Panc1 (cell line): ENCODE data around the gene IL17C. TPM values are rescaled to one million over a fixed set of nuclear protein-coding genes. Genes with fewer than 3 reads are reported as not detected.
"Not testable (repeated sequence)": the region's sequence is repeated elsewhere in the genome, so short reads cannot be mapped to it uniquely, and the experiment has no call there.

Source experiments
- ATAC-seq: fragments of 200-7000 bp; cut with Tn5 transposase; 2 replicates; pipeline ENCODE4 v1.9.1; 2020; ENCODE audit warnings: mild to moderate bottlenecking, moderate library complexity
- BruUV-seq: library from RNA; stranded (reverse); fragments of 400-500 nt; replicated peaks from 2 replicates; lab custom pipeline; 2021; lab: Mats Ljungman, UMichigan
- CTCF ChIA-PET: fragments of 300-600 bp; sonication (Branson Sonifier 250); formaldehyde crosslinking; loops from one replicate; lab custom pipeline; 2022; ENCODE audit warnings: antibody characterized with exemption; lab: Charles Lee
- POLR2A ChIA-PET: fragments of 300-600 bp; sonication (Branson Sonifier 250); formaldehyde crosslinking; loops from one replicate; lab custom pipeline; 2022; ENCODE audit warnings: antibody characterized with exemption; lab: Charles Lee
- DNase-seq: peaks from one replicate; pipeline ENCODE4 v3.0.0-alpha.2; 2010; ENCODE audit warnings: low read depth, low spot score
- H3K27ac ChIP-seq: 2 replicates; pipeline ENCODE4 v1.5.1; 2011; ENCODE audit warnings: mild to moderate bottlenecking, low read length, inconsistent platforms
- H3K27me3 ChIP-seq: fragments of 200-500 bp; sonication (Bioruptor generic); 2 replicates; pipeline ENCODE4 v1.6.0; 2014; ENCODE audit warnings: low read length, inconsistent platforms; ENCODE audit not compliant: control insufficient read depth, insufficient read depth
- H3K36me3 ChIP-seq: fragments of 200-500 bp; sonication (Bioruptor generic); 2 replicates; pipeline ENCODE4 v1.5.1; 2014; ENCODE audit warnings: inconsistent platforms, mild to moderate bottlenecking, low read length, moderate library complexity; ENCODE audit not compliant: control insufficient read depth, insufficient read depth
- H3K4me1 ChIP-seq: 2 replicates; pipeline ENCODE4 v1.5.1; 2011; ENCODE audit warnings: inconsistent platforms, mild to moderate bottlenecking, low read length, moderate library complexity; ENCODE audit not compliant: control insufficient read depth, insufficient read depth
- H3K4me3 ChIP-seq, 2 experiments: 2 replicates each; pipeline ENCODE4 v1.5.1; 2011 to 2012; ENCODE audit warnings: low read depth in 2 of 2, low read length in 2 of 2, mild to moderate bottlenecking in 2 of 2, inconsistent platforms in 1 of 2, moderate library complexity in 1 of 2
- H3K9me3 ChIP-seq: fragments of 200-500 bp; sonication (Bioruptor generic); 2 replicates; pipeline ENCODE4 v1.5.1; 2014; ENCODE audit warnings: low read depth, mild to moderate bottlenecking, inconsistent platforms, low read length, moderate library complexity; ENCODE audit not compliant: control insufficient read depth, insufficient read depth
- POLR2AphosphoS5 ChIP-seq: IDR thresholded peaks from 2 replicates; pipeline ENCODE4 v1.6.1; 2012; ENCODE audit warnings: mild to moderate bottlenecking, low read depth, low read length, moderate library complexity
- SIN3A ChIP-seq: IDR thresholded peaks from 2 replicates; pipeline ENCODE4 v1.6.1; 2012; ENCODE audit warnings: low read depth, mild to moderate bottlenecking, low read length, moderate library complexity, borderline replicate concordance; ENCODE audit not compliant: insufficient read depth
- TCF7L2 ChIP-seq: IDR thresholded peaks from 2 replicates; pipeline ENCODE4 v1.6.1; 2011; ENCODE audit warnings: mild to moderate bottlenecking, low read depth, low read length, inconsistent platforms
- in situ Hi-C: cut with HindIII; loops from 2 replicates; pipeline ENCODE4 v1.10.0; 2016; ENCODE audit warnings: low sequenced_read_pairs, low pct_unique_long_range_greater_than_20kb
- intact Hi-C: fragments of 100-400 bp; cut with micrococcal nuclease; formaldehyde crosslinking; loops from one replicate; pipeline ENCODE4 v1.10.0; 2022; ENCODE audit not compliant: unreplicated experiment
- total RNA-seq: library from RNA; stranded (reverse); gene quantifications from one replicate; pipeline ENCODE4 v1.2.1, GENCODE V29; 2021; ENCODE audit not compliant: unreplicated experiment
- TF ChIP-seq, protein P1 (sequence below): fragments of 450-650 bp; IDR thresholded peaks from 2 replicates; pipeline ENCODE4 v1.5.1; 2017; ENCODE audit warnings: mild to moderate bottlenecking
- TF ChIP-seq, protein P2 (sequence below), 2 experiments: IDR thresholded peaks; 2 replicates each; pipeline ENCODE4 v1.6.1; 2011 to 2012; ENCODE audit warnings: low read depth in 2 of 2, control low read depth in 1 of 2, low read length in 1 of 2, mild to moderate bottlenecking in 1 of 2, moderate library complexity in 1 of 2; ENCODE audit not compliant: insufficient read depth in 1 of 2

The IL17C gene
- total RNA-seq, 1 experiment from 2014 or later: not detected

DNA sequence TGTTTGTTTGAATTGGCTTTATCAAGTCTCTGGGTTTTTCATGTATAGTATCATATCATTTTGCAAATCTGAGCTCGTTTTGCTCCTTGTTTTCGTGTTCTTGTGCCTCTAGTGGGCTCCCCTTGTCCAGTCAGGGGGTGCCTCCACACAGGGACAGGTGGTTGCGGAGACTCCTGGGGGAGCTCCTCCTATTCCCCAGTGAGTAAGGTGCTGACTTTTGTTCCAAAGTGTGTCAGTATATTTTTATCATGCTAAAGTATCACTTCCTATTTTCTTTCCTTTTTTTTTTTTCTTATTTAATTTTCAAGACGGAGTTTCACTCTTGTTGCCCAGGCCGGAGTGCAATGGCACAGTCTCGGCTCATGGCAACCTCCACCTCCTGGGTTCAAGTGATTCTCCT is 30.3 kb upstream of the IL17C start:
- POLR2A ChIA-PET: no interaction called here
- DNase-seq (no peak), ATAC-seq (no peak)
- intact Hi-C loops: no loop called here
- Histone ChIP-seq H3K27me3 (no peaks in the 10 kb centered on the region), H3K9me3 (no peaks in the 10 kb centered on the region), H3K36me3 (no peaks in the 10 kb centered on the region; the same call in 1 of the 2 replicates), H3K4me1 (no peaks in the 10 kb centered on the region), H3K27ac (no peak overlapping the region), H3K4me3 (no peak overlapping the region)
- BruUV-seq: no TSS peak
- in situ Hi-C loops: no loop called here
- CTCF ChIA-PET: no interaction called here
- TF ChIP-seq, protein P1, sequence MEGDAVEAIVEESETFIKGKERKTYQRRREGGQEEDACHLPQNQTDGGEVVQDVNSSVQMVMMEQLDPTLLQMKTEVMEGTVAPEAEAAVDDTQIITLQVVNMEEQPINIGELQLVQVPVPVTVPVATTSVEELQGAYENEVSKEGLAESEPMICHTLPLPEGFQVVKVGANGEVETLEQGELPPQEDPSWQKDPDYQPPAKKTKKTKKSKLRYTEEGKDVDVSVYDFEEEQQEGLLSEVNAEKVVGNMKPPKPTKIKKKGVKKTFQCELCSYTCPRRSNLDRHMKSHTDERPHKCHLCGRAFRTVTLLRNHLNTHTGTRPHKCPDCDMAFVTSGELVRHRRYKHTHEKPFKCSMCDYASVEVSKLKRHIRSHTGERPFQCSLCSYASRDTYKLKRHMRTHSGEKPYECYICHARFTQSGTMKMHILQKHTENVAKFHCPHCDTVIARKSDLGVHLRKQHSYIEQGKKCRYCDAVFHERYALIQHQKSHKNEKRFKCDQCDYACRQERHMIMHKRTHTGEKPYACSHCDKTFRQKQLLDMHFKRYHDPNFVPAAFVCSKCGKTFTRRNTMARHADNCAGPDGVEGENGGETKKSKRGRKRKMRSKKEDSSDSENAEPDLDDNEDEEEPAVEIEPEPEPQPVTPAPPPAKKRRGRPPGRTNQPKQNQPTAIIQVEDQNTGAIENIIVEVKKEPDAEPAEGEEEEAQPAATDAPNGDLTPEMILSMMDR: no peak
- TF ChIP-seq, protein P2, sequence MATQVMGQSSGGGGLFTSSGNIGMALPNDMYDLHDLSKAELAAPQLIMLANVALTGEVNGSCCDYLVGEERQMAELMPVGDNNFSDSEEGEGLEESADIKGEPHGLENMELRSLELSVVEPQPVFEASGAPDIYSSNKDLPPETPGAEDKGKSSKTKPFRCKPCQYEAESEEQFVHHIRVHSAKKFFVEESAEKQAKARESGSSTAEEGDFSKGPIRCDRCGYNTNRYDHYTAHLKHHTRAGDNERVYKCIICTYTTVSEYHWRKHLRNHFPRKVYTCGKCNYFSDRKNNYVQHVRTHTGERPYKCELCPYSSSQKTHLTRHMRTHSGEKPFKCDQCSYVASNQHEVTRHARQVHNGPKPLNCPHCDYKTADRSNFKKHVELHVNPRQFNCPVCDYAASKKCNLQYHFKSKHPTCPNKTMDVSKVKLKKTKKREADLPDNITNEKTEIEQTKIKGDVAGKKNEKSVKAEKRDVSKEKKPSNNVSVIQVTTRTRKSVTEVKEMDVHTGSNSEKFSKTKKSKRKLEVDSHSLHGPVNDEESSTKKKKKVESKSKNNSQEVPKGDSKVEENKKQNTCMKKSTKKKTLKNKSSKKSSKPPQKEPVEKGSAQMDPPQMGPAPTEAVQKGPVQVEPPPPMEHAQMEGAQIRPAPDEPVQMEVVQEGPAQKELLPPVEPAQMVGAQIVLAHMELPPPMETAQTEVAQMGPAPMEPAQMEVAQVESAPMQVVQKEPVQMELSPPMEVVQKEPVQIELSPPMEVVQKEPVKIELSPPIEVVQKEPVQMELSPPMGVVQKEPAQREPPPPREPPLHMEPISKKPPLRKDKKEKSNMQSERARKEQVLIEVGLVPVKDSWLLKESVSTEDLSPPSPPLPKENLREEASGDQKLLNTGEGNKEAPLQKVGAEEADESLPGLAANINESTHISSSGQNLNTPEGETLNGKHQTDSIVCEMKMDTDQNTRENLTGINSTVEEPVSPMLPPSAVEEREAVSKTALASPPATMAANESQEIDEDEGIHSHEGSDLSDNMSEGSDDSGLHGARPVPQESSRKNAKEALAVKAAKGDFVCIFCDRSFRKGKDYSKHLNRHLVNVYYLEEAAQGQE (IDR thresholded peaks at IDR 0.05; ENCODE audit: insufficient read depth in 1 of 2, low read depth in 2 of 2, low read length in 1 of 2): no peak
- no peak for TF ChIP-seq TCF7L2
- TF ChIP-seq SIN3A: no peak
- no peak for TF ChIP-seq POLR2AphosphoS5

DNA sequence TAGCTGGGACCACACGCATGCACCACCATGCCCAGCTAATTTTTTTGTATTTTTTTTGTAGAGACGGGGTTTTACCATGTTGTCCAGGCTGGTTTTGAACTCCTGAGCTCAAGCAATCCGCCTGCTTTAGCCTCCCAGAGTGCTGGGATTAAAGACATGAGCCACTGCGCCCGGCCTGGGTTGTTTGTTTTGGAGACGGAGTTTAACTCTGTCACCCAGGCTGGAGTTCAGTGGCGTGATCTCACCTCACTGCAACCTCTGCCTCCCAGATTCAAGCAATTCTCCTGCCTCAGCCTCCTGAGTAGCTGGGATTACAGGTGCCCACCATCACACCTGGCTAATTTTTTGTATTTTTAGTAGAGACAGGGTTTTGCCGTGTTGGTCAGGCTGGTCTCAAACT is 28.9 kb upstream of the IL17C start:
- H3K27me3 ChIP-seq, BruUV-seq, H3K27ac ChIP-seq, in situ Hi-C loops, intact Hi-C loops, H3K9me3 ChIP-seq, POLR2A ChIA-PET, H3K36me3 ChIP-seq, H3K4me1 ChIP-seq, H3K4me3 ChIP-seq, DNase-seq, ATAC-seq: not testable (repeated sequence)
- CTCF ChIA-PET: interaction anchor here (0.6 kb wide), 1 partner anchor 139 kb away, joined by 4 read pairs; no protein-coding TSS in a partner anchor

GRCh38 chr16:88610080-88610479 is 28.3 kb upstream of the IL17C start:
- in situ Hi-C loops: no loop called here
- TF ChIP-seq POLR2AphosphoS5: no peak
- no peak for ATAC-seq
- Histone ChIP-seq H3K4me1 (no peaks in the 10 kb centered on the region), H3K9me3 (no peaks in the 10 kb centered on the region), H3K27ac (no peak overlapping the region), H3K4me3 (no peak overlapping the region), H3K27me3 (no peaks in the 10 kb centered on the region), H3K36me3 (no peaks in the 10 kb centered on the region; the same call in 1 of the 2 replicates)
- no peak for DNase-seq
- intact Hi-C loops: no loop called here
- CTCF ChIA-PET: no interaction called here
- no TSS peak for BruUV-seq
- POLR2A ChIA-PET: no interaction called here
